MCF 10A (cell line): ENCODE results near the gene ABHD2. TPM values are rescaled to one million over a fixed set of nuclear protein-coding genes. Genes with fewer than 3 reads are reported as not detected.

Experiments
- BruUV-seq: library from RNA; stranded (reverse); fragments of 400-500 nt; replicated peaks from 2 replicates; lab custom pipeline; 2021; lab: Mats Ljungman, UMichigan
- CTCF ChIA-PET: fragments of 300-600 bp; sonication (Branson Sonifier 250); formaldehyde crosslinking; extraction: SDS; loops from one replicate; lab custom pipeline; 2021; ENCODE audit warnings: antibody characterized with exemption, inconsistent platforms; lab: Yijun Ruan, JAX
- POLR2A ChIA-PET: fragments of 300-600, 350-650 bp; sonication (Branson Sonifier 250); formaldehyde crosslinking; extraction: SDS; loops from one replicate; lab custom pipeline; 2020; ENCODE audit warnings: antibody characterized with exemption, inconsistent platforms; lab: Yijun Ruan, JAX
- DNase-seq: peaks from one replicate; pipeline ENCODE4 v3.0.0-alpha.2; 2018; ENCODE audit not compliant: unreplicated experiment
- H3K27ac Mint-ChIP-seq: one replicate; pipeline ENCODE4 v1.8.0; 2022; ENCODE audit warnings: mild to moderate bottlenecking, low read depth, mixed read lengths; ENCODE audit not compliant: unreplicated experiment
- H3K27me3 Mint-ChIP-seq: one replicate; pipeline ENCODE4 v1.8.0; 2022; ENCODE audit warnings: mixed read lengths; ENCODE audit not compliant: insufficient read depth, unreplicated experiment
- H3K36me3 Mint-ChIP-seq: one replicate; pipeline ENCODE4 v1.8.0; 2022; ENCODE audit warnings: mild to moderate bottlenecking, moderate library complexity, mixed read lengths; ENCODE audit not compliant: insufficient read depth, unreplicated experiment
- H3K4me1 Mint-ChIP-seq: one replicate; pipeline ENCODE4 v1.8.0; 2022; ENCODE audit warnings: mixed read lengths; ENCODE audit not compliant: insufficient read depth, unreplicated experiment
- H3K4me3 Mint-ChIP-seq: one replicate; pipeline ENCODE4 v1.8.0; 2022; ENCODE audit warnings: mild to moderate bottlenecking, moderate library complexity, mixed read lengths; ENCODE audit not compliant: unreplicated experiment
- H3K9me3 Mint-ChIP-seq: one replicate; pipeline ENCODE4 v1.8.0; 2022; ENCODE audit warnings: mixed read lengths; ENCODE audit not compliant: unreplicated experiment
- CTCF ChIP-seq: fragments of 200-600 bp; IDR thresholded peaks from one replicate; pipeline ENCODE4 v1.8.0; 2022; ENCODE audit warnings: antibody characterized with exemption, mild to moderate bottlenecking; ENCODE audit not compliant: unreplicated experiment
- intact Hi-C: fragments of 100-400 bp; cut with micrococcal nuclease; formaldehyde crosslinking; loops from 2 replicates; pipeline ENCODE4 v1.14.1; 2022
- total RNA-seq: library from RNA; stranded (reverse); gene quantifications from 2 replicates; pipeline ENCODE4 v1.2.3, GENCODE V29; 2022

The ABHD2 gene
- total RNA-seq, 1 experiment from 2014 or later: 47.7 TPM

GRCh38 chr15:89184886-89185526 lies 96.8 kb downstream of the ABHD2 start:
- Mint-ChIP-seq H3K27ac (no peak overlapping the region), H3K27me3 (no peaks in the 10 kb centered on the region), H3K4me3 (no peak overlapping the region), H3K4me1 (no peaks in the 10 kb centered on the region), H3K36me3 (peaks cover 32% of the 10 kb centered on the region), H3K9me3 (no peaks in the 10 kb centered on the region)
- ChIA-PET POLR2A (interaction anchor here (0.5 to 1.2 kb wide), 2 partner anchors 65 to 1788 kb away, joined by 3 read pairs; no protein-coding TSS in a partner anchor), CTCF (interaction anchor here (1.3 to 1.4 kb wide), 3 partner anchors 10 to 128 kb away, joined by 3 to 11 read pairs (median 3); no protein-coding TSS in a partner anchor)
- no TSS peak for BruUV-seq
- intact Hi-C loops: no loop called here
- TF ChIP-seq CTCF: no peak
- no peak for DNase-seq

DNA sequence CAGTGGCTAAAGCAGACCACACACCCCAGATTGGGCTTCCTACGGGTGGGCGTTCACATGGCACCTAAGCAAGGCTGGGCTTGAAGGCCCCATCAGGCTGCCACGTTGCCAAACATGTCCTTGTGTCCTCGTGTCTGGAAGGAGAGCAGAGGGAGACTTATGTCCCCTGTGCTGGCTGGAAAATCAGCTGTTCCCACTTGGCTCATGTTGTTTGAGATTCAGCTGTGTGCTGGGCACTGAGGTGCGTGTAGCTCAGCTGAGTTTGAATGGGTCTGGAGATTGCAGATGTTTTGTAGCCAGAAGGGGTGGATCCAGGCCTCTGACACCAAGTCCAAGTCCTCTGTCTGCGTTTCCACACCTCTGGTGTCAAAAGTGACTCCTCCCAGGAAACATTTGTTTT lies 98.5 kb downstream of the ABHD2 start:
- H3K9me3 Mint-ChIP-seq: no peaks in the 10 kb centered on the region
- POLR2A ChIA-PET: no interaction called here
- CTCF ChIA-PET: interaction anchor here (1.3 to 2.0 kb wide), 3 partner anchors 9 to 20 kb away, joined by 3 to 18 read pairs (median 6); no protein-coding TSS in a partner anchor
- H3K36me3 Mint-ChIP-seq: peaks cover 40% of the 10 kb centered on the region
- H3K27ac Mint-ChIP-seq: no peak overlapping the region
- no peaks in the 10 kb centered on the region for H3K4me1 Mint-ChIP-seq
- no peak overlapping the region for H3K4me3 Mint-ChIP-seq
- H3K27me3 Mint-ChIP-seq: no peaks in the 10 kb centered on the region
- BruUV-seq: no TSS peak
- TF ChIP-seq CTCF: no peak
- intact Hi-C loops: no loop called here
- no peak for DNase-seq

- TF ChIP-seq CTCF: no peak
- BruUV-seq: no TSS peak
- no peaks in the 10 kb centered on the region for H3K9me3 Mint-ChIP-seq
- peaks cover 43% of the 10 kb centered on the region for H3K36me3 Mint-ChIP-seq
- H3K4me3 Mint-ChIP-seq: no peak overlapping the region
- DNase-seq: no peak
- H3K27me3 Mint-ChIP-seq: no peaks in the 10 kb centered on the region
- CTCF ChIA-PET: interaction anchor here (0.6 to 2.5 kb wide), 6 partner anchors 8 to 423 kb away, joined by 3 to 18 read pairs (median 4); no protein-coding TSS in a partner anchor
- H3K4me1 Mint-ChIP-seq: no peaks in the 10 kb centered on the region
- POLR2A ChIA-PET: no interaction called here
- intact Hi-C loops: no loop called here
- no peak overlapping the region for H3K27ac Mint-ChIP-seq
Observed at GRCh38 chr15:89187301-89187985, 99.2 kb downstream of the ABHD2 start.

DNA sequence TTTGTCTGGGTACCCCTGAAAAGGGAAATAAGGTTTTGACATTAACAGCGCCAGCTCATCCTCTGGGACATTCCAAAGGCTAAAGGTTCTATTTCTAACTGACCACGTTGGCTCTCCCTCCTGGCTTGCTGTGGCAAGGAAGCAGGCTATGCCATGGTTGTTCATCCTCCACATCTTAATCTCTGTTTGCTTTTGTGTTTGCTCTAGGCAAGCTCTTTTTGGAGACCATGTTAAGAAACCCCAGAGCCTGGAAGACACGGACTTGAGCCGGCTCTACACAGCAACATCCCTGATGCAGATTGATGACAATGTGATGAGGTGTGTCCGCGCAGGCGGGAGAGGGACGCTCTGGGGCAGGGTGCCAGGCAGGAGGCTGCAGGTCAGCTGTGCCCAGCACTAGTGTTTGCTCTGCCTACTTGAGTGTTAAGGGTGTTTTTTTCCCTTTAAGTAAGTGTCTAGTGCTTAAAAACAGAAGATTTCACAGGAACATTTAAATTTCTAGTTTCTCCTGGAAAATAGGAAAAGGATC lies 99.8 kb downstream of the ABHD2 start:
- POLR2A ChIA-PET: interaction anchor here (0.7 kb wide), 1 partner anchor 28 kb away, joined by 3 read pairs; no protein-coding TSS in a partner anchor

More for the DNA sequence above, 99.8 kb downstream of the ABHD2 start:
- BruUV-seq: no TSS peak
- no peak for TF ChIP-seq CTCF
- H3K4me1 Mint-ChIP-seq: no peaks in the 10 kb centered on the region
- no peak overlapping the region for H3K4me3 Mint-ChIP-seq
- intact Hi-C loops: no loop called here
- H3K27ac Mint-ChIP-seq: no peak overlapping the region
- DNase-seq: no peak
- H3K27me3 Mint-ChIP-seq: no peaks in the 10 kb centered on the region
- peaks cover 49% of the 10 kb centered on the region for H3K36me3 Mint-ChIP-seq
- no peaks in the 10 kb centered on the region for H3K9me3 Mint-ChIP-seq
- CTCF ChIA-PET: interaction anchor here (0.7 to 2.5 kb wide), 5 partner anchors 10 to 423 kb away, joined by 3 to 18 read pairs (median 6); no protein-coding TSS in a partner anchor
